ENCODE results near the gene ICOS.
"Not testable (repeated sequence)": the region's sequence is repeated elsewhere in the genome, so short reads cannot be mapped to it uniquely, and the experiment has no call there.

Gene ICOS

DNA sequence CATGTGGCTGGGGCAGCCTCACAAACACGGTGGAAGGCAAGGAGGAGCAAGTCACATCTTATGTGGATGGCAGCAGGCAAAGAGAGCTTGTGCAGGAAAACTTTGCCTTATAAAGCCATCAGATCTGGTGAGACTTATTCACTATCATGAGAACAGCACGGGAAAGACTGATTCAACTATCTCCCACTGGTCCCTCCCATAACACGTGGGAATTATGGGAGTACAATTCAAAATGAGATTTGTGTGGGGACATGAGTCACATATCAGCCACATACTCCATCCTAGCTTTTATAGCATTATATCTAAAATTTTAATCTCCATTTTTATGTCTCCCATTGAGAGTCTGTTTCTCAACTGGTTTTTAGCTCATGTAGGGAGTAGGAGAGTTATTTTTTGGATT lies 45.7 kb downstream of the ICOS start:
- no peak for DNase-seq

DNA sequence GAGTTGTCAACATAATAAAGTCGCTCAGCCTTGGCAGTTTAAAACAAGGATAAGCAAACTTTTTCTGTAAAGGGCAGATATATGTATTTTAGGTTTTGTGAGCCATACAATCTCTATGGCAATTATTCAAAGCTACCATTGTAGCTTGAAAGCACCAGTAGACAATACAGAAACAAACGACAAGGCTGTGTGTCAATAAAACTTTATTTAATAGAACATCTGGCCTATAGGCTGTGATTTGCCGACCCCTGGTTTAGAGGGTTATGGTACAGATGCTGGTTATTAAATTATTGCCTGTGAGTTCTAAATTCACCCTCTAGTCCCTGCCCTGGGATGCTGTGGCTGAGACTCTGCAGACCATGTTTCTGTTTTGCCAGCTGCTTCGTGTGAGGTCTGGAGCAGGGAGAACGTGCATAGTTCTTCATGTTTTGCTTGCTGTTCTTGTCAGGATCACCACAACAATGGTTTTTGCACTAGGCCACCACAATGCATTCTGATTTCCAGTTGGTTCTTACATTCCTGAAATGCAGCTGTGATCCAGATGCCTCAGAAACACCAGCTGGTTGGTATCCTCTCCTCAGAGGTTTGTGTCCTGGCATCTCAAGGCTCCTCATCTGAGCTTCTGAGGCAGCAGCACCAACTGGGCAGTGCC lies 46.6 kb downstream of the ICOS start:
- DNase-seq = no peak

DNA sequence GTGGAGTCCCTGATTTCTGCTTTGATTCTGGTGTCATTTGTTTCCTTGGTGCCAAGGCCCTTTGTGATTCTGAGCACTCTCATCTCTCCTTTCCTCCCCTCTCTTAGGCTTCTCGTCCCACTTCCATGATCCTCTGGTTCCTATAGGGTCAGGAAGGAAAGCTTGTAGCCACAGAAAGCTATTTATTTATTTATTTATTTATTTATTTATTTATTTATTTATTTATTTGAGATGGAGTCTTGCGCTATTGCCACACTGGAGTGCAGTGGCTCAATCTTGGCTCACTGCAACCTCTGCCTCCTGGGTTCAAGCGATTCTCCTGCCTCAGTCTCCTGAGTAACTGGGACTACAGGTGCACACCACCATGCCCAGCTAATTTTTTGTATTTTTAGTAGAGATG lies 49.4 kb downstream of the ICOS start:
- DNase-seq = not testable (repeated sequence)

DNA sequence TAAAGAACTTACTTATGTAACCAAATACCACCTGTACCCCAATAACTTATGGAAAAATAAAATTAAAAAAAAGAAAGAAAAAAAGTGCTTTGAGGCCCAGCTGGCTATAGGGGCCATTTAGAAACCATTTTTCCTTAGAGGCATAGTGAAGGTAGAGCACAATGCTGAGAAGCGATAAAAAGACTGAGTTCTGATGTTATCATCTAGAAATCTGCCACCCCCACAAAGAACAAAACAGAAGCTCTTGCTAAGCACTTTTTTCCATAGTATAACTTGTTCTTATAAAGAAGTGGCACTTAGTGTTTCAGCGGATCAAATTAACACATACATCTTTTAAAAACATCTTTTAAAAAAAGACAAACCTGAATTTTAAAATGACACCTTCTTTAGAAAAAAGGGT lies 51.4 kb downstream of the ICOS start:
- no peak for DNase-seq

DNA sequence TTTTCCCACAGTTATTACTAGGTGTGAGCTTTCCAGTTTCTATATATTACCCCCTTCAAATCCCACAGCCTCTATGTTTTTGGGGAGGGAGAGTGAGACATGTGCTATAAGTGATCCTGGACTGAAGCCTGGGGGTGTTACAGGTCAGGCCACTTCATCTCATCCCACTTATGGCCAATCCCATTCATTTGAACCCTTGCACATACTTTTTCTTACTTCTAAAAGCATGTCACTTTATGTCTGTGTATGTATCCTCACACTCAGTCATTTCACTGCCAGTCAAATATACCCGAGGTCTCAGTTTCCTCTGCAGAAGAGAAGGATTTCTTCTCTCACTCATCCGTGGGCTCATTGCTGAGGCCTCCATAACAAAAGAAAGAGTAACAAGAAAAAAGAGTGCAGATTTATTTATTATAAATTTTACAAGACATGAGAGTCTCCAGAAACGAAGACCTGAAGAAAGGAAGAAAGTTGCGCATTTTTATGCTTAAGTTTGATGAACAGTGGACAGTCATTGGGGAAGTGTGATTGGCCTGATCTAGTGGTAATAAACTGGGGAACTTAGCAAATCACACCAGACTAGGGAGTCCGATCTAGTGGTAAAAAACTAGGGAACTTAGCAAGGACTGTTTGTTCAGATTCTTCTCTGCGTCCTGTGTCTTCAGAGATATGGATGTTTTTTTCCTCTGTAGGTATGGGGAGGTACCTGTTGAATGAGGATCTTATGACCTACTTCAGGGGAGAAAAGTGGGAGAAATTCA lies 52.1 kb downstream of the ICOS start:
- DNase-seq = no peak

DNA sequence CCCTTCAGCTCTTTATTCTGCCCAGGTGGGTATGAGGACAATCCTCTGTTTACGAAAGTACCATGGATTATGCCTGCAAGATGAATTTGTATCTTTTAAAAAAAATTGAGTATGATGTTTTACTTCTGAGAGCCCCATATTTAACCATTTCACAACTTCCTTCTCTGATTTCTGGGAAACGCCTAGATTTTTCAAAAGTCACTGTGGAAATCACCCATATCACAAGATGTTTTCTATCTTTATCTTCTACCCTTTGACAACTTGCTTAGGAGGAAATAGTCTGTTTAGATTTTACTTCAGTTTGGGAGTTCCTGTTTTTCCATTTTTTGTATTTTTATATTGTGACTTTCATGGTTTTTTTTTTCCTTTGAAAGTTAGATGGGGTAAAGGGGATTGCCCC lies 53.0 kb downstream of the ICOS start:
- DNase-seq = no peak

DNA sequence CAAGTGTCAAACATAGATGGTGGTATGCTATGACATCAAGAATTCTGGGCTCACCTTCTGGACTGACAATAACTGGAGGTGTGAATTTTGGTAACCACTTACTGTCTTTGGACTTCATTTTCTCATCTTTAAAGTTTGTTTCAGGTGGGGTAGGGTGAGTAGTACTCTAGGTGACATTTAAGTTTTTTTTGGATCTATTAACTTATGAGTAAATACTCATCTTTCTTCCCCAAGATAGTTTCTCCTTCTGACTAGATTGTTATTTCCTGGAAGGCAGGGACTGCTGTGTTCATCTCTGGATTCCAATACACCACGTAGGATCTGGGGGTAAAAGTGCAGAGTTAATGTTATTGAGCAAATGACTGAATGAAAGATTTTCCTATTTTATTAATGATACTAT lies 55.9 kb downstream of the ICOS start:
- no peak for DNase-seq

DNA sequence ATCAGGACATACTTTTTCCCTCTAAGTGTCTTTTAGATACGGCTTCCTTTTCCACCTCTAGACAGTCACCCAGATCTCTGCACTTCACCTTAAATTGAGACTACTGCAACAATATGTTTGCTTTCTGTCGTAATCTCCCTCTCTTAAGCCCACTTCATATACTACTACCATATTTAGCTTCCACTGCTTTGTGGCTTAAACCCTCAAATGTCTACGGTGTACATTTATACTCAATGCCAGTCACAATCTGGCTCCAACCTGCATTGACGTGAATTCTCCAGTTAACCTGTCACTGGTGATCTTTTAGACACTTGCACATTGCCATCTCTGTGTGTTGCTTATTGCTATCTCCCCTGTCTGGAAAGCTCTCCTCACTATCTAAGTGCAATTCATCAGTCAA lies 56.4 kb downstream of the ICOS start:
- DNase-seq = no peak

DNA sequence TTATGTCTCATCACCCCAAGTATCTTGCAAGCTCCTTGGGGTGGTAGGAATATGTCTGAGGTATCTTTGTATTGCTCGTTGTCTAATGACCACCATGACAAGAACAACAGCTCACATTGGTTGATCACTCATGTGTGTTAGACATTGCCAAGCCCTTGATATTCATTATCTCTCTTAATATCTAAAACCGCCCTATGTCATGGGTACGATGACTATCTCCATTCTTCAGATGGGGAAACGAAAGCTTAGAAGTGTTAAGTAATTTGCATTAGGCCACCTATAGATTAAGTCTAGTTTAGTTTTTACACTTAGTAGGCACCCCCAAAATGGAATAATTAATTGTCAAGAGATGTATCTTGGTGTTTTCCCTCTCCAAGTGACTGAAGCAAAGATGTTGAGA lies 57.0 kb downstream of the ICOS start:
- DNase-seq = no peak

DNA sequence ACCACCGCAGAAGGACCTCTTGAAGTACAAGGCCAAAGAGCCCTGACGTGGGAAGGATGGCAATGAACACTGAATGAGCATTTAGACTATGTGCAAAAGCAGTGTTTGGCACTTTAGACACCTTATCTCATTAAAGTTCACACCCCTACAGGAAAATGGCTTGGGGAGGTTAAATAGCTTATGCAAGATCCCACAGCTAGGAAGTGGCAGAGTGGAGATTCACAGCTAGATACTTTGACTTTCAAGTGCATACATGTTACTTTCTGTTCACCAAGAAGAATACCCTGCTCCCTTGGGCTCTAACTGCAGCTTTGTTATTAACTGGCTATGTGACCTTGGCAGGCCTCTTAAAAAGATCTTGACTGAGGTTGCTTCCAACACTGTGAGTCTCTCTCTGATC lies 58.2 kb downstream of the ICOS start:
- DNase-seq = no peak

DNA sequence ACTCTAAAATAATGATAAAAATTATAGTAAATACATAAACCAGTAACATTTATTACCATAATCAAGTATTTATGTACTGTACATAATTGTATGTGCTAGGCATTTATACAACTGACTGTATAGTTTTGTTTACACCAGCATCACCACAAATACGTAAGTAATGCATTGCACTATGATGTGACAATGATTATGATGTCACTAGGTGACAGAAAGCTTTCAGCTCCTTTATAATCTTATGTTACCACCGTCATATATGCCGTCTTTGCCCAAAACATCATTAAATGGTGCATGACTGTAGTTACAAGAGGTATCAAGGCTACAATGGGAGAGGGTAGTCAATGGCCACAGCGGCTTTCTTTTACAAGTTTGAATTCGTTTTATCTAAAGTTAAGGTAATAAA lies 60.1 kb downstream of the ICOS start:
- no peak for DNase-seq

DNA sequence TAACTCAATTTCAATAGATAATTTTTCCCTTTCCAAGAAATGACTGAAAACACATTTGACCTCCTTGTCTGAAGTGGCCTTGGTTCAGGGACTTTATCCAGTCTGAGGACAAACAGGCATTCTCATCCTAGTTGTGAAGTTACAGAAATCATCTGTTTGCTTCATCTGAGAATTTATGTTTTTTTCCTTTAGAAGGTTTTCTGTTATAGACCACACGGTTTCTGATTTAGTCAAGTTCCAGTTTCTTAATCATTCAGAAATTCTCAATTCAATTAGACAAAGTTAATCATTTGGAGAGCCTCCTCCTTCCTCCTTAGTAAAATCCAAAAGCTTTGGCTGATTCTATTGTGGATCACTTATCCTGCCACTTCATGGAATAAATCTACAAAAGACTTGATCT lies 60.9 kb downstream of the ICOS start:
- DNase-seq = no peak

DNA sequence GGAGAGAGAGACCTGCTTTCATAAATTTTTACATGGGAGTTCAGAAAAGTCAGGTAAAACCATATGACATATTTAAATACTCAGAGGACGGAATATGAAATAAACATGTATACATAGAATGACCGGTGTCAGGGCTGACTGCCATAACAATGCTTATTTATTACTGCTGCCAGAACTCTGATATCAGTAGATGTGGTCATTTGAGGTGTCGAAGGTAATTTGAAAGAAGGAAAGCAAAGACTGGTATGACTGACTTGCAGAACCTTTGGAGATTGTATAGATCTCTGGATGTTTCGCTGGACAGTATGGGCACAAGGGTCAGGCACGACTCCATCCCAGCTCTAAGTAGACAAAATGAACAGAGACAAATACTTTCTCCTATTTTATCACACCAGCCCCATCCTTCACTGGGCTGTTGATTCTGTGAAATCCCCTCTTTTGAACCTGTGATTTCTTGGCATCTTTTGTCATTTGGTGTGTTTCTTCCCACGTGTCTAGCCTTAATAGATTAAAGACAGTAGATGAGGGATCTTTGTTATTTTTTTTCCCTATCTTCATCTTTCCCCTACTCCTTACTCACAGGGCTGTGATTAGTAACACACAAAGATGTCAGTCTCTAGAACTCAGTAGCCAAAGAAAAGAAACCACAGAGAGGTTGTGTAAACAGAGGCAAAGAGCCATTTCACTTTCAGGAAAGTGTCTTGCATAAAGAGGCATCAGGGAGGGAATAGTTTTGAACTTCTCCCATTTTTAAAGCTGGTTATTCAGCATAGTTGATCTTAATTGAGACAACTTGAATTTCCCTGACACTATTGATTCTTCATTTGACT lies 61.6 kb downstream of the ICOS start:
- DNase-seq = no peak

DNA sequence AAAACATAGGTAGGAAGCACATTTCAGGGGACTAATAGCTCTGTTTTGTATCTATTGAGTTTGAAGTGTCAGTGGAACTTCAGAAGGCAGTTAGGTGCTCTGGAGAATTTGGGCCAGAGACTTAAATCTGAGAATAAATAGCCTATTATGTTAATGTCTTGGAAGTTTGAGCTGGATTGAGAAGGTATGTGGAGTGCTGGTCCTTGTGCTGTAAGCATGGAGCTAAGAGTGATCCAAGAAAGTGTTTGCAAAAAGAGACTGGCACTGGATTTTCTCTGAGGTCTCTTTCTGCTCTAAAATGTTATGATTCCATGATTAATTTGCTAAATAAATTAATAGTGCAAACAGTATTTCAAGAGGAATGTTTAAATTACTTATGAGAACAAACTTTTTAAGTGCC lies 63.3 kb downstream of the ICOS start:
- no peak for DNase-seq

DNA sequence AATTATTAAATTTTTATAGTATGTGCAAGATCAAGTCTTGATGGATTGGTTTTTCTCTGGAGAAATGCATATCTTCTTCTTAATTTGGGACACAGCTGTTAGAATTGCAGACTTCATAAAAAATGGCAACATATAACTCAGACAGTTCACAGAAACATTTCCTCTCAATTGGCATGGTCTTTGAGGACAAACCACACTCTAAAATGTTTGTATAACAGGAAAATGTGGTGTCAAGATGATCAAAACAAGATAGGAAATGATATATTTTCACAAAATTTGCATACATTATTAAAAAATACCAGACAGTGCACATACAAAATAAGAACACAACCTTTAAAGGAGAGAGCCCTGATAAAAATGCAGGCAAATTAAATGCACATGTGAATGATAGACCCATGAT lies 63.9 kb downstream of the ICOS start:
- no peak for DNase-seq

DNA sequence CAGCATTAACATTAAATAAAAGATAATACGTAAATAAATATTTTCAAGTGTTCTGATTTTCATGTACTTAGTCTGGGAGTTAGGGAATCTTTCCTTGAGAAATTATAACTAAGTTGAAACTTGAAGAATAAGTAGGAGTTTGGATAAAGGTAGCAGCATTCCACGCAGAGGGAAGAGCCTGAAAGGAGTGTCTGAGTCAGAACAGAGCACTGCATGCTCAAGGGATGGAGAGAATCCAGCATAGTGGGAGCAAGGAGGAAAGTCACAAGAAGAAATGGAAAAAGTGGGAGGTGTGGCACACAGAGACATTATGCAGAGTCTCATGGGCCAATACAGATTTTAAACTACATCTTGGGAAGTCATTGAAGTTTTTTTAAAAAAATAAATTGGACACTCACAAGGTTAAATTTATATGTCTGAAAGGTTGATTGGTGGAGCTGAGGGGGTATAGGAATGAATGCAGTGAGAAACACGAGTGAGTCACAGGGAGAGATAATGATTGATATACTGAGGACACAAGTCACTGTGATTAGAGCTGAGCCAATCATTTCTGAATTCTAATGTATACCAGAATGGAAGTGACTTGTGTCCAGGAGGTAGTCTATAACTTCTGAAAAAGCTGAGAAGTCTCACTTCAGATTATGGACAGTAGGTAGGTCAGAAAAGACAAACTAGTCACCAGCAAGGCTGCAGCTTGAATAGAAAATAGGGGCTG lies 66.9 kb downstream of the ICOS start:
- no peak for DNase-seq

DNA sequence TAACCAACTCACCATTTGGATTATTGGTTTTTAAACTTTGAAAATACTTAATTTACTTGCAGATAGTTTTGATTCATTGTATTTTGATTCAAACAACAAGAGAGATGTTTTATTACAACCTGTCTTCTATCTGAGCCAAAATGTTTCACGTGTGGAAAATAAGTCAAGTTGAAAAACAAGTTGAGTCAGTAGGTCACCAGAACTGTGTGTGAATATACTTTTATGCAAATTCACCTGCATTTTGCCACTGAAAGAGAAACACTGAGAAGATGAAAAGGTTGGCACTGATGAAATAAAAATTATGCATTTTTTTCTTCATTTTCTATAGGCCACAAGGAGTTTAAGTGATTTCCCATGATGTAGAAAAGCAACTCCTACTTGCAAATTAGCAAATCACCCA lies 68.3 kb downstream of the ICOS start:
- DNase-seq = no peak

DNA sequence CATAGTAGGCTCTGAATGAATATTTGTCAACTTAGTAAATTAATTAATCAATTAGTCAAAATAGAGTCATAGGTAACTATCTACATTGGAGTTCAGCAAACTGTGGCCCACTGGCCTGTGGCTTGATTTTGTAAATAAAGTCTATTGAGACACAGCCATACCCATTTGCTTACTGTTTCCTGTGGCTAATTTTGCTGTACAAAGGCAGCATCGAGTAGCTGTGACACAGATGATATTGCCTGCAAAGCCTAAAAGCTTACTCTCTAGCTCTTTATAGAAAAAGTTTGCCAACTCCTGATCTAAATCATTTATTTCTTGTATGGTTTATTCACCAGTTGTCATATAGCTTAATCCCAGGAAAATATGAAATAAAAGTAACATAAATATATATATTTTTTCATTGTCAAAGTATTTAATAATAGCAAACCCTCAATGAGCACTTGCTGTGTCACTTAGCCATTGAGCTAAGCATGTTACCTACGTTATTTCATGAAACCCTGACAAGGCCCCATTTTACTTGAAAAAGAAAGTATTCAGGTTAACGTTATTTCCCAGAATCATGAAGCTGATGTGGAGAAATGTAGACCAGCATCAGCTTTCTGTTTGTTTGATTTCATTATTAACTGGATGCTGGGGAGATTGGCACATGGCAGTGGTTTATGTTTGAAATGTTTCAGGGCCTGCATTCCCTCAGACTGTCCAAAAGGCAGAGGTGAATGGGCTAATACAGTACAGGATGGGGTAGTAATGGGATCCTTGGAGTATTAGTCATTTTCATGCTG lies 69.6 kb downstream of the ICOS start:
- DNase-seq = no peak

DNA sequence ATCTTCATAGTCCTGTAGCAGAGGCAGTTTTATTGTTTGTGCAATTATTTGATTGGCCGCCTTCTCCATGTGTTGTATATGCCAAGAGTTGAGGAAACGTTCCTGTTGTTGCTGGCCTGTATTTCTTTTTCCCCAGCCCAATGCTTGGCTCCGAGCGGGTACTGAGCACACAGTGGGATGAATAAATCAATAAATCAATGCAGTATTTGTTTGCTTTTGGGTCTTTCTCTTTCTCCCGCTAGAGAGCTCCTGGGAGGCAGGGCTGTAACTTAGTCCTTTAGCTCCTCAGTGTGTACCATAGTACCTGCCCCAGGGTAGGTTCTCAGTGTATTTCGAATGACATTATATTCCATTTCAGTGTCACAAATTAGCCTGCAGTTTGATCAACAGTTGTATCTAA lies 71.8 kb downstream of the ICOS start:
- no peak for DNase-seq

DNA sequence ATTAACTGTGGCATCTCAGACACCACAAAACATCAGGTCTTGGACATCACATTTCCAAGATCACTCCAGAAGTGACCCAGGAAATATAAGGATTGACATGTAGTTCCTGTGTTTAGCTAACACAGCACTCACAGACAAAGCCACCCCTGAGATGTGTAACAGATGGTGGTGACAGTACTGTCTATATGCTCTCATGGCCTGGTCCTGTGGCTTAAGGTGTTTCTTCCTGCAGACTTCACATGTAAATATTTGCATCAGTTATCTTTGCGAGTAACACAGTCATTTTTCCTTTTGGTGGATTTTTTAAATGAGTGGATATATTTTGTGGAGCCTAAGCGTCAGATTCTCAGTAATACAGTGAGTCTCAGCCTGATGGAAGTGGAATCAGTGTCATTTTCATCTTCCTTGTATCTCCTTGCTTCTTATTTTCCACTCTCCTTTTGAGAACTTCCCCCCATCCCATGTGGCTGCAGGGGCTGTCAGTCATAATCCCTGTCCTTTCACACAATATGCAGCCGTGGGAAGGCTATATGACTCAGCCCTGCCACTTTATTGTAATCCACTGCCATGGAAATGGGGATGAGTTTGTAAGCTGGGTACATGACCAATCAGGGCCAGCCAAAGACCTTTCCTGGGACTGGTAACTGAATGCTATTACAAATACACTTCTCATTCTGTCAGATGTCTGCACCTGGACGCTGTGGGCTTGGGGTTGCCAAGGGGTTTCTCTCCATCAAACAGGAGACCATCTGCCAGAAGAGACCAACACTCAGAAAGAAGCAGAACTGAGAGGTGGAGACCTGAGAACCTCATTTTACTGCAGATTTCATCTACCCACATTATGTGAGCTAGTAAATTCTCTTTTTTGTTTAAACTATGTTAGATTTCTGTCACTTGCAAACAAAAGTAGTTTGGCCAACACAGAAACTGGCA lies 74.3 kb downstream of the ICOS start:
- no peak for DNase-seq
